H9 (cell line): ENCODE measurements around the gene ACTN4. TPM values are rescaled to one million over a fixed set of nuclear protein-coding genes. Genes with fewer than 3 reads are reported as not detected.

ENCODE experiments used
- DNase-seq: peaks from one replicate; pipeline ENCODE4 v3.0.0-alpha.2; 2017
- H2AFZ ChIP-seq: one replicate; pipeline ENCODE4 v1.6.1; 2013; ENCODE audit warnings: mild to moderate bottlenecking, low read length, control low read depth, moderate library complexity
- H2AK5ac ChIP-seq: 2 replicates; pipeline ENCODE4 v1.6.1; 2013; ENCODE audit warnings: low read length, control low read depth, mixed read lengths; ENCODE audit not compliant: insufficient read length
- H2BK120ac ChIP-seq: one replicate; pipeline ENCODE4 v1.6.1; 2013; ENCODE audit warnings: low read depth, mild to moderate bottlenecking, low read length, control low read depth, inconsistent platforms; ENCODE audit not compliant: poor library complexity, severe bottlenecking
- H2BK12ac ChIP-seq: 2 replicates; pipeline ENCODE4 v1.6.1; 2013; ENCODE audit warnings: low read length, control low read depth, mixed read lengths, low read depth; ENCODE audit not compliant: insufficient read length
- H2BK15ac ChIP-seq: 2 replicates; pipeline ENCODE4 v1.6.1; 2013; ENCODE audit warnings: low read depth, low read length, control low read depth
- H2BK20ac ChIP-seq: one replicate; pipeline ENCODE4 v1.6.1; 2013; ENCODE audit warnings: low read depth, mild to moderate bottlenecking, low read length, control low read depth, inconsistent platforms; ENCODE audit not compliant: poor library complexity, severe bottlenecking
- H2BK5ac ChIP-seq: 2 replicates; pipeline ENCODE4 v1.6.1; 2013; ENCODE audit warnings: low read length, control low read depth, mixed read lengths; ENCODE audit not compliant: insufficient read length
- H3K14ac ChIP-seq: 2 replicates; pipeline ENCODE4 v1.6.1; 2013; ENCODE audit warnings: low read length, control low read depth; ENCODE audit not compliant: insufficient read depth
- H3K18ac ChIP-seq: 2 replicates; pipeline ENCODE4 v1.6.1; 2013; ENCODE audit warnings: low read depth, mild to moderate bottlenecking, mixed read lengths, low read length, control low read depth; ENCODE audit not compliant: insufficient read length
- H3K23ac ChIP-seq: 2 replicates; pipeline ENCODE4 v1.6.1; 2013; ENCODE audit warnings: low read length, control low read depth, mixed read lengths, low read depth; ENCODE audit not compliant: insufficient read length
- H3K23me2 ChIP-seq: 2 replicates; pipeline ENCODE4 v1.6.1; 2013; ENCODE audit warnings: low read depth, mild to moderate bottlenecking, mixed read lengths, low read length, control low read depth; ENCODE audit not compliant: insufficient read length, poor library complexity, severe bottlenecking
- H3K27ac ChIP-seq: 2 replicates; pipeline ENCODE4 v1.5.1; 2013; ENCODE audit warnings: low read length, control low read depth, mixed read lengths, low read depth; ENCODE audit not compliant: insufficient read length
- H3K27me3 ChIP-seq: 2 replicates; pipeline ENCODE4 v1.6.1; 2013; ENCODE audit warnings: low read length, control low read depth, inconsistent platforms; ENCODE audit not compliant: insufficient read depth
- H3K4ac ChIP-seq: 2 replicates; pipeline ENCODE4 v1.6.1; 2013; ENCODE audit warnings: low read depth, mild to moderate bottlenecking, control low read depth, inconsistent platforms, low read length, moderate library complexity
- H3K4me1 ChIP-seq: 2 replicates; pipeline ENCODE4 v1.6.1; 2013; ENCODE audit warnings: low read length, control low read depth, inconsistent platforms; ENCODE audit not compliant: insufficient read depth
- H3K4me2 ChIP-seq: 2 replicates; pipeline ENCODE4 v1.6.1; 2013; ENCODE audit warnings: low read length, control low read depth, mixed read lengths; ENCODE audit not compliant: insufficient read length, insufficient read depth
- H3K56ac ChIP-seq: 2 replicates; pipeline ENCODE4 v1.6.1; 2013; ENCODE audit warnings: low read depth, mild to moderate bottlenecking, mixed read lengths, low read length, control low read depth; ENCODE audit not compliant: insufficient read length
- H3K79me1 ChIP-seq: 2 replicates; pipeline ENCODE4 v1.6.1; 2013; ENCODE audit warnings: low read depth, mild to moderate bottlenecking, moderate library complexity, low read length, control low read depth, inconsistent platforms; ENCODE audit not compliant: insufficient read depth, poor library complexity, severe bottlenecking
- H3K79me2 ChIP-seq: 2 replicates; pipeline ENCODE4 v1.6.1; 2013; ENCODE audit warnings: low read length, control low read depth, inconsistent platforms; ENCODE audit not compliant: insufficient read depth
- H3K9ac ChIP-seq: 2 replicates; pipeline ENCODE4 v1.6.1; 2013; ENCODE audit warnings: low read length, control low read depth, mixed read lengths; ENCODE audit not compliant: insufficient read length; ENCODE audit errors: extremely low read depth
- H3K9me3 ChIP-seq: one replicate; pipeline ENCODE4 v1.6.1; 2013; ENCODE audit warnings: low read depth, low read length, inconsistent platforms; ENCODE audit not compliant: control insufficient read depth
- H3T11ph ChIP-seq: one replicate; pipeline ENCODE4 v1.6.1; 2013; ENCODE audit warnings: mild to moderate bottlenecking, low read length, control low read depth, inconsistent platforms
- H4K20me1 ChIP-seq: one replicate; pipeline ENCODE4 v1.6.1; 2013; ENCODE audit not compliant: control insufficient read depth, insufficient read length, insufficient read depth
- H4K5ac ChIP-seq: 2 replicates; pipeline ENCODE4 v1.6.1; 2013; ENCODE audit warnings: low read depth, mild to moderate bottlenecking, mixed read lengths, low read length, control low read depth; ENCODE audit not compliant: insufficient read length
- H4K8ac ChIP-seq: replicated peaks from 2 replicates; pipeline ENCODE4 v1.6.1; 2013; ENCODE audit warnings: low read length, control low read depth, mixed read lengths, low read depth; ENCODE audit not compliant: insufficient read length
- H4K91ac ChIP-seq: 2 replicates; pipeline ENCODE4 v1.6.1; 2013; ENCODE audit warnings: low read depth, mild to moderate bottlenecking, moderate library complexity, mixed read lengths, low read length, control low read depth; ENCODE audit not compliant: insufficient read length
- H3K27ac Mint-ChIP-seq, 3 experiments: 2 replicates in 2 of 3; 3 replicates in 1 of 3; pipeline ENCODE4 v1.8.0; 2020 to 2021; ENCODE audit warnings: mixed read lengths in 3 of 3, mild to moderate bottlenecking in 1 of 3, moderate library complexity in 1 of 3
- H3K27me3 Mint-ChIP-seq: 2 replicates; pipeline ENCODE4 v1.8.0; 2021; ENCODE audit warnings: low read depth, mild to moderate bottlenecking, moderate library complexity, mixed read lengths
- H3K36me3 Mint-ChIP-seq, 3 experiments: 2 replicates in 2 of 3; 3 replicates in 1 of 3; pipeline ENCODE4 v1.8.0; 2020 to 2021; ENCODE audit warnings: low read depth in 3 of 3, mixed read lengths in 3 of 3; ENCODE audit not compliant: insufficient read depth in 1 of 3
- H3K4me1 Mint-ChIP-seq, 2 experiments: 2 replicates each; pipeline ENCODE4 v1.8.0; 2020; ENCODE audit warnings: mixed read lengths in 2 of 2
- H3K4me3 Mint-ChIP-seq, 2 experiments: 2 replicates in 1 of 2; 3 replicates in 1 of 2; pipeline ENCODE4 v1.8.0; 2020 to 2021; ENCODE audit warnings: mild to moderate bottlenecking in 2 of 2, mixed read lengths in 2 of 2, moderate library complexity in 1 of 2
- H3K9me3 Mint-ChIP-seq, 2 experiments: 2 replicates in 1 of 2; 3 replicates in 1 of 2; pipeline ENCODE4 v1.8.0; 2020; ENCODE audit warnings: mild to moderate bottlenecking in 2 of 2, mixed read lengths in 2 of 2, moderate library complexity in 1 of 2
- CTCF ChIP-seq: fragments of 200-600 bp; sonication (generic); conservative IDR thresholded peaks from 3 replicates; pipeline ENCODE4 v1.8.0; 2021; ENCODE audit warnings: antibody characterized with exemption, mild to moderate bottlenecking
- WGBS: extraction: QIAGEN DNeasy Blood & Tissue Kit; methylation state at CpG from one replicate; pipeline ENCODE4 v1.1.7; 2013; ENCODE audit warnings: missing lambda C conversion rate, low lambda C conversion rate, mixed read lengths; ENCODE audit not compliant: insufficient read length; ENCODE audit errors: extremely low coverage; 5-methylcytosine and 5-hydroxymethylcytosine counted together
- total RNA-seq: library from RNA; stranded (reverse); gene quantifications from 2 replicates; pipeline ENCODE4 v1.2.1, GENCODE V29; 2021

The ACTN4 gene
- total RNA-seq, 1 experiment from 2014 or later: 369 TPM

GRCh38 chr19:38708413-38709024, 61.1 kb downstream of the ACTN4 start:
- H2BK5ac ChIP-seq: no peak overlapping the region
- H4K20me1 ChIP-seq: no peaks in the 10 kb centered on the region
- no peak overlapping the region for H2BK15ac ChIP-seq
- H2BK12ac ChIP-seq: no peak overlapping the region
- H3K79me2 ChIP-seq: no peaks in the 10 kb centered on the region
- no peak overlapping the region for H3K27ac ChIP-seq
- DNase-seq: no peak
- peak overlapping the region; percentile 77 to 89 (median 85); a peak in 6 of 7 replicates for H3K27ac Mint-ChIP-seq
- no peak overlapping the region for H3K23ac ChIP-seq
- no peak overlapping the region for H2AK5ac ChIP-seq
- H2BK20ac ChIP-seq: no peak overlapping the region
- no peak overlapping the region for H3K4me2 ChIP-seq
- TF ChIP-seq CTCF: no peak
- no peak overlapping the region for H4K91ac ChIP-seq
- H3K4me1 ChIP-seq: no peaks in the 10 kb centered on the region
- H3K4ac ChIP-seq: no peak overlapping the region
- H3K4me3 Mint-ChIP-seq: no peak overlapping the region
- H3K18ac ChIP-seq: no peak overlapping the region
- no peak overlapping the region for H4K5ac ChIP-seq
- no peak overlapping the region for H4K8ac ChIP-seq
- H3K9ac ChIP-seq: no peak overlapping the region
- no peaks in the 10 kb centered on the region for H3K79me1 ChIP-seq
- H3K14ac ChIP-seq: no peak overlapping the region
- H3K27me3 Mint-ChIP-seq: no peaks in the 10 kb centered on the region; the same call in 1 of the 2 replicates
- 0 out of 4 replicates have a peak, but pooled peaks cover 0 to 2% of the 10 kb centered on the region in 2 experiments for H3K4me1 Mint-ChIP-seq
- H3K27me3 ChIP-seq: no peaks in the 10 kb centered on the region
- no peaks in the 10 kb centered on the region for H3K23me2 ChIP-seq
- no peaks in the 10 kb centered on the region for H3K9me3 ChIP-seq
- H3K9me3 Mint-ChIP-seq: no peaks in the 10 kb centered on the region; a peak in 1 of 5 replicates
- H2BK120ac ChIP-seq: no peak overlapping the region
- H3T11ph ChIP-seq: no peak overlapping the region
- WGBS: no CpG with 5 or more reads among the region's 10 CpGs
- H3K56ac ChIP-seq: no peak overlapping the region
- H3K36me3 Mint-ChIP-seq: peaks cover 50 to 87% (median 79%) of the 10 kb centered on the region in 3 experiments
- H2AFZ ChIP-seq: no peak overlapping the region
